Breast epithelium (tissue), 4 donors: ENCODE measurements around the gene BST1. TPM values are rescaled to one million over a fixed set of nuclear protein-coding genes. Genes with fewer than 3 reads are reported as not detected.

Experiments
- DNase-seq, 2 donors: peaks; one replicate each; pipeline ENCODE4 v3.0.0-alpha.2; 2019; ENCODE audit warnings: low spot score in 2 of 2
- H3K27ac ChIP-seq, 2 donors: fragments of 200-600 bp; sonication (generic) in 1 of 2; one replicate each; pipeline ENCODE4 v1.5.1; 2016 to 2019; ENCODE audit warnings: mild to moderate bottlenecking in 1 of 2
- H3K27me3 ChIP-seq, 2 donors: fragments of 200-600 bp; sonication (generic) in 1 of 2; one replicate each; pipeline versions ENCODE4 v1.5.1 to v1.6.0; 2017 to 2019; ENCODE audit warnings: control low read depth in 1 of 2, mild to moderate bottlenecking in 1 of 2
- H3K36me3 ChIP-seq: fragments of 200-600 bp; one replicate; pipeline ENCODE4 v1.5.1; 2019
- H3K4me1 ChIP-seq, 2 donors: fragments of 200-600 bp; sonication (generic); one replicate each; pipeline ENCODE4 v1.5.1; 2016 to 2019; ENCODE audit warnings: control low read depth in 1 of 2
- H3K4me3 ChIP-seq, 3 donors: fragments of 200-600 bp; sonication (generic); 1 replicate in 2 of 3; 2 replicates in 1 of 3; pipeline ENCODE4 v1.5.1; 2016 to 2019; ENCODE audit warnings: mild to moderate bottlenecking in 3 of 3, moderate library complexity in 2 of 3
- H3K9me3 ChIP-seq, 2 donors: fragments of 200-600 bp; sonication (generic) in 1 of 2; one replicate each; pipeline ENCODE4 v1.5.1; 2016 to 2019; ENCODE audit warnings: control low read depth in 1 of 2
- CTCF ChIP-seq, 3 donors: fragments of 450-650 bp; IDR thresholded peaks; one replicate each; pipeline ENCODE4 v1.5.1; 2016 to 2017; ENCODE audit warnings: antibody characterized with exemption in 3 of 3, mild to moderate bottlenecking in 3 of 3, moderate library complexity in 3 of 3
- POLR2A ChIP-seq: fragments of 450-650 bp; IDR thresholded peaks from one replicate; pipeline ENCODE4 v1.6.1; 2016; ENCODE audit warnings: antibody characterized with exemption, mild to moderate bottlenecking, moderate library complexity
- POLR2AphosphoS5 ChIP-seq, 3 donors: sonication (generic); formaldehyde crosslinking; IDR thresholded peaks; one replicate each; pipeline ENCODE4 v1.6.1; 2017; ENCODE audit warnings: antibody characterized with exemption in 3 of 3
- intact Hi-C: fragments of 100-400 bp; cut with DNase I; formaldehyde crosslinking; loops from one replicate; pipeline ENCODE4 v1.15.1; 2023; ENCODE audit warnings: low total_unique reads
- total RNA-seq, 3 donors: library from RNA; depleted of rRNA; stranded (reverse); fragments of >200 nt; gene quantifications; one replicate each; pipeline ENCODE4 v1.1.0, GENCODE V29; 2016

Gene BST1
- total RNA-seq, 3 donors from 2014 or later = 6.4 to 16.6 (median 7.5) TPM

DNA sequence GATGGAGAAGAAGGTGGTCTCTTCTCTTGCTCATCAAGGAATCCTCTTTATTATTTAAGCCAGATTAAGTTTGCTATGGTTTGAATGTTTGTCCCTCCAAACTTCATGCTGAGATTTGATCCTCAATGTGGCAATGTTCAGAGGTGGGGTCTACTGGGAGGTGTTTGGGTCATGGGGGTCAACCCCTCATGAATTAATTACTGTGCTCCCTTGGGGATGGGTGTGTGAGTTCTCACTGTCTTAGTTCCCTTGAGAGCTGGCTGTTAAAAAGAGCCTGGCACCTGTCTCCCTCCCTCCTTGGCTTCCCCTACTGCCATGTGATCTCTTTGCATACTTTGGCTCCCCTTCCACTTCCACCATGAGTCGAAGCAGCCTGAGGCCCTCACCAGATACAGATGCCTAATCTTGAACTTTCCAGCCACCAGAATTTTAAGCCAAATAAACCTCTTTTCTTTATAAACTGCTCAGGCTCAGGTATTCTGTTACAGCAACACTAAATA lies 39.3 kb downstream of the BST1 start:
- Histone ChIP-seq H3K4me1 (no peaks in the 10 kb centered on the region), H3K27ac (no peak overlapping the region), H3K36me3 (no peaks in the 10 kb centered on the region), H3K27me3 (no peaks in the 10 kb centered on the region), H3K4me3 (no peak overlapping the region), H3K9me3 (no peaks in the 10 kb centered on the region)
- intact Hi-C loops = no loop called here
- DNase-seq = no peak
- TF ChIP-seq POLR2AphosphoS5 (IDR thresholded peaks at IDR 0.05) (no peak), POLR2A (no peak), CTCF (IDR thresholded peaks at IDR 0.05) (no peak)

- Histone ChIP-seq H3K27me3 (no peaks in the 10 kb centered on the region), H3K36me3 (no peaks in the 10 kb centered on the region), H3K9me3 (no peaks in the 10 kb centered on the region), H3K4me1 (no peaks in the 10 kb centered on the region), H3K27ac (no peak overlapping the region), H3K4me3 (no peak overlapping the region)
- no peak for TF ChIP-seq POLR2AphosphoS5 (IDR thresholded peaks at IDR 0.05)
- TF ChIP-seq CTCF (IDR thresholded peaks at IDR 0.05) = no peak
- TF ChIP-seq POLR2A = no peak
- intact Hi-C loops = no loop called here
- no peak for DNase-seq
Measured at GRCh38 chr4:15742637-15743036, 39.8 kb downstream of the BST1 start.

DNA sequence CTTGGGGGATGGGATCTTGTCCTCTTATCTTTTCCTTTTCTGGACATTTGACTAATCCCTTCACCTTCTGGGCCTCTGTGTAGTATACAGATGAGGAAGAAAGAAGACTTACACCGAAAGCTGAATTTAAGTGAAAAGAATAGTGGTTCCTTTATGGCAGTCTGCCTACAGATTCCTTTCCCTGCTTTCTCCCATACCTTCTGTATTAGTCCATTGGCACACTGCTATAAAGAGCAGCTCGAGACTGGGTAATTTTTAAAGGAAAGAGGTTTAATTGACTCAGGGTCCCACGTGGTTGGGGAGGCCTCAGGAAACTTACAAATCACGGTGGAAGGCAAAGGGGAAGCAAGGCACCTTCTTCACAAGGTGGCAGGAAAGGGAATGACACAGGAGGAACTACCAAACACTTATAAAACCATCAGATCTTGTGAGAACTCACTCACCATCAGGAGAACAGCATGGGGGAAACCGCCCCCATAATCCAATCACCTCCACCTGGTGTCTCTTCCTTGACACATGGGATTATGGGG lies 41.2 kb downstream of the BST1 start:
- TF ChIP-seq POLR2AphosphoS5 (IDR thresholded peaks at IDR 0.05) (no peak), CTCF (IDR thresholded peaks at IDR 0.05) (no peak), POLR2A (no peak)
- no peaks in the 10 kb centered on the region for H3K4me1 ChIP-seq
- no peaks in the 10 kb centered on the region for H3K27me3 ChIP-seq
- no peak for DNase-seq
- no peak overlapping the region for H3K4me3 ChIP-seq
- H3K36me3 ChIP-seq = no peaks in the 10 kb centered on the region
- intact Hi-C loops = no loop called here
- H3K9me3 ChIP-seq = no peaks in the 10 kb centered on the region
- no peak overlapping the region for H3K27ac ChIP-seq

DNA sequence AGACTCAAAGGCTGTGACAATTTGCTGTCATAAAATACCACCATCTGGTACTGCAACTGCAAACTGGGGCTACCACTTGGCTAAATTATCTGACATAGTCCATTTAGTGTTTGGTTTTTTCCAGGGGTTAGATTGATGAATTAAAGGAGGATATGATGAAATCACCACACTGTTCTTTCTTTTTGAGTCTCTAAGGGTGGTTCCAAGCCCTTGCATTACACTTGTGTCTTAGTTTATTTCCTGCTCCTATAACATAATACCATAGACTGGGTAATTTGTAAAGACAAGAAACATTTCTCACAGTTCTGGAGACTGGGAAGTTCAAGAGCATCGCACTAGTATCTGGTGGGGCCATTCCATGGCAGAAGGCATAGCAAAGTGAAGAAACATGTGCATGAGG lies 43.2 kb downstream of the BST1 start:
- DNase-seq = no peak
- Histone ChIP-seq H3K27ac (no peak overlapping the region), H3K4me3 (no peak overlapping the region), H3K9me3 (no peaks in the 10 kb centered on the region), H3K27me3 (no peaks in the 10 kb centered on the region), H3K36me3 (no peaks in the 10 kb centered on the region), H3K4me1 (no peaks in the 10 kb centered on the region)
- intact Hi-C loops = no loop called here
- no peak for TF ChIP-seq POLR2A
- no peak for TF ChIP-seq POLR2AphosphoS5 (IDR thresholded peaks at IDR 0.05)
- TF ChIP-seq CTCF (IDR thresholded peaks at IDR 0.05) = no peak

DNA sequence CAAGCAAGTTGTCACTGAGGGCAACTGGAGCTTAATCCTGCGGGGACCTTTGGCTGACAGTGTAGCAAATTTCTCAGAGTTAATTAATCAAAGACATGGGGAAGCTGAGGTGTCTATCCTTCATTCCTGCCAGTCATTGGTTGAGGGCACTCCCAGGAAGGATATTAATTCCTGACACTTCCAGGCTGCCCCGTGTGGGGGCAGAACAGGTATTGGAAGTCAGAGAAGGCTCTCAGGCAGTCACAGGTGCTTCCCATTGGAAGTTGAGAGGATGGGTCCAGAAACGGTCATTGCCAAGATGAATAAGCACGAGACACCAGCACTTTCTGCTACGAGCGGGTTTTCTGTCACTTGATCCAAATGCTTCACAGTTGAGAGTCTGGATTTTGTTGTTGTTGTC lies 46.1 kb downstream of the BST1 start:
- Histone ChIP-seq H3K4me3 (no peak overlapping the region), H3K9me3 (no peaks in the 10 kb centered on the region), H3K27me3 (no peaks in the 10 kb centered on the region), H3K27ac (no peak overlapping the region), H3K4me1 (no peaks in the 10 kb centered on the region), H3K36me3 (no peaks in the 10 kb centered on the region)
- intact Hi-C loops = no loop called here
- DNase-seq = no peak
- no peak for TF ChIP-seq CTCF (IDR thresholded peaks at IDR 0.05)
- no peak for TF ChIP-seq POLR2AphosphoS5 (IDR thresholded peaks at IDR 0.05)
- TF ChIP-seq POLR2A = no peak
